NCI-H2081 treated with DMSO at 0.1 percent for 48 hours (cell line): ENCODE data around the gene SERPINB1.
"Not testable (repeated sequence)": the region's sequence is repeated elsewhere in the genome, so short reads cannot be mapped to it uniquely, and the experiment has no call there.

Experiments
- DNase-seq: peaks from one replicate; lab custom pipeline; 2025; lab: John Stamatoyannopoulos, UW

Gene SERPINB1

DNA sequence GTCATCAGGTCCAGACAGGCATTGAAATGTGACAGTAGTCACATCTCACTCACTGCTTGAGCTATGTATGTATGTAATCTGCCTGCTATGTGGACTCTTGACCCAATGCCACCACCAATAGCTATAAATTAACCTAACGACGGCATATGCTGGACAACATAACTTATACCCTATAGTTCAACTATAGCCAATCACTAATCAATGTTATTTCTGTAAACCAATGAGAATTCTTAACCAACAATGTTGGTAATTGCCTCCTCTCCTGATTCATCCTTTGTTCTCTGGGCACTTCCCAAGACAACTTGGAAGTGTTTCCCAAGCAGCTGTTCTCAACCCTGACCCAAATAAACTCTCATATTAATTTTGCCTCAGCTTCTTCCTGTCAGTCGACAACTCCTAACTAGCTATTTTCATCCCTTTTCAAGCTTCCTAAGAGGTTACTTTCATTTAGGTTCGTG, 24.1 kb upstream of the SERPINB1 start:
- no peak for DNase-seq

DNA sequence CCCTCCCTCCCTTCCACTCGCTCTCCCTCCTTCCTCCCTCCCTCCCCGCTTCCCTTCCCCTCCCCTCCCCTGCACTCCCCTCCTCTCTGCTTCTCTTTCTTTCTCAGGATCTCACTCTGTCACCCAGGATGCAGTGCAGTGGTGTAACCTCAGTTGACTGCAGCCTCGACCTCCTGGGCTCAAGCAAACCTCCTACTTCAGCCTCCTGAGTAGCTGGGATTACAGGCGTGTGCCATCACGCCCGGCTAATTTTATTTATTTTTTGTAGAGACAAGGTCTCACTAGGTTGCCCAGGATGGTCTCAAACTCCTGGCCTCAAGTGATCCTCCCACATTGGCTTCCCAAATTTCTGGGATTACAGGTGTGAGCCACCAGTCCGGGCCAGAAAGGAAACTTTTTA, 23.6 kb upstream of the SERPINB1 start:
- no peak for DNase-seq

GRCh38 chr6:2863901-2864300, 22.2 kb upstream of the SERPINB1 start:
- no peak for DNase-seq

DNA sequence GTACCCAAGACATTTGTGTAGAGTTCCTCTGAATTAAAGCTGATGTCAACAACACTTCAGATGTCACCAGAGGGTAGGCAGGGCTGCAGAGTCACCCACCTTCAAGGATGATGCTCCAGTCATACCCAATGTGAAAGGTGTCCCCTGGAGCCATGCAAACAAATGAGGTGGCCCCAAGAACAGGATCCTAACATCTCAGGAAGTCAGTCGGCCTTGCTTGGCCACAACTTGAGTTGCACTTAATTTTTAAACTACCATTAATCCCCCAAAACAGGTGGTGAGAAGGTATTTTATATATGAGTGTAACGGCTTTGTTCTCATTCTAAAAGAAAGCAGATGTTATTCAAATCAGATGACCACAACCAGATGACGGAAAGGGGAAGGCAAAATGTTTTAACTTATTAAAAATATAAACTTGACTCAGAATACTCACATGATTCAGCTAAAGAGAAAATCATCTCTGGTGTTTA, 21.1 kb upstream of the SERPINB1 start:
- no peak for DNase-seq

GRCh38 chr6:2861822-2862164, 20.1 kb upstream of the SERPINB1 start:
- no peak for DNase-seq

- no peak for DNase-seq
Measured at GRCh38 chr6:2861060-2861821, 19.6 kb upstream of the SERPINB1 start.

DNA sequence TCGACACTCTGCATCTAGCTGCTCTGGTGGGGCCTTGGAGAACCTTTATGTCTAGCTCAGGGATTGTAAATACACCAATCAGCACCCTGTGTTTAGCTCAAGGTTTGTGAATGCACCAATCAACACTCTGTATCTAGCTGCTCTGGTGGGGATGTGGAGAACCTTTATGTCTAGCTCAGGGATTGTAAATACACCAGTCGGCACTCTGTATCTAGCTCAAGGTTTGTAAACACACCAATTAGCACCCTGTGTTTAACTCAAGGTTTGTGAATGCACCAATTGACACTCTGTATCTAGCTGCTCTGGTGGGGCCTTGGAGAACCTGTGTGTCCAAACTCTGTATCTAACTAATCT, 19.0 kb upstream of the SERPINB1 start:
- not testable (repeated sequence) for DNase-seq

DNA sequence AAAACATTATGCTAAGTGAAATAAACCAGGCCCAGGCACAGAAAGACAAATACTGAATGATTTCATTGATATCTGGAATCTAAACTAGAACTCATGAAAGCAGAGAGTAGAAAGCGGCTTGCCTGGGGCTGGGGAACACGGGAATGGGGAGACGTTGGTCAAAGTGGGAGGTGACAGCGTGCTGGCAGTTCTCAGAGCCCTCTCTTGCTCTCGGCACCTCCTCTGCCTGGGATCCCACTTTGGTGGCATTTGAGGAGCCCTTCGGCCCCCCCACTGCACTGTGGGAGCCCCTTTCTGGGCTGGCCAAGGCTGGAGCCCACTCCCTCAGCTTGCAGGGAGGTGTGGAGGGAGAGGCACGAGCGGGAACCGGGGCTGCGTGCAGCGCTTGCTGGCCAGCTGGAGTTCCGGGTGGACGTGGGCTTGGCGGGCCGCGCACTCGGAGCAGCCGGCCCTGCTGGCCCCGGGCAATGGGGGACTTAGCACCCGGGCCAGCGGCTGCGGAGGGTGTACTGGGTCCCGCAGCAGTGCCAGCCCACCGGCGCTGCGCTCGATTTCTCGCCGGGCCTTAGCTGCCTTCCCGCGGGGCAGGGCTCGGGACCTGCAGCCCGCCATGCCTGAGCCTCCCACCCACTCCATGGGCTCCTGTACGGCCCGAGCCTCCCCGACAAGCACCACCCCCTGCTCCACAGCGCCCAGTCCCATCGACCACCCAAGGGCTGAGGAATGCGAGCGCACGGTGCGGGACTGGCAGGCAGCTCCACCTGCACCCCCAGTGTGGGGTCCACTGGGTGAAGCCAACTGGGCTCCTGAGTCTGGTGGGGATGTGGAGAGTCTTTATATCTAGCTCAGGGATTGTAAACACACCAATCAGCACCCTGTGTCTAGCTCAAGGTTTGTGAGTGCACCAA, 18.4 kb upstream of the SERPINB1 start:
- DNase-seq = not testable (repeated sequence)

- no peak for DNase-seq
Measured at GRCh38 chr6:2859185-2859700, 17.6 kb upstream of the SERPINB1 start.

DNA sequence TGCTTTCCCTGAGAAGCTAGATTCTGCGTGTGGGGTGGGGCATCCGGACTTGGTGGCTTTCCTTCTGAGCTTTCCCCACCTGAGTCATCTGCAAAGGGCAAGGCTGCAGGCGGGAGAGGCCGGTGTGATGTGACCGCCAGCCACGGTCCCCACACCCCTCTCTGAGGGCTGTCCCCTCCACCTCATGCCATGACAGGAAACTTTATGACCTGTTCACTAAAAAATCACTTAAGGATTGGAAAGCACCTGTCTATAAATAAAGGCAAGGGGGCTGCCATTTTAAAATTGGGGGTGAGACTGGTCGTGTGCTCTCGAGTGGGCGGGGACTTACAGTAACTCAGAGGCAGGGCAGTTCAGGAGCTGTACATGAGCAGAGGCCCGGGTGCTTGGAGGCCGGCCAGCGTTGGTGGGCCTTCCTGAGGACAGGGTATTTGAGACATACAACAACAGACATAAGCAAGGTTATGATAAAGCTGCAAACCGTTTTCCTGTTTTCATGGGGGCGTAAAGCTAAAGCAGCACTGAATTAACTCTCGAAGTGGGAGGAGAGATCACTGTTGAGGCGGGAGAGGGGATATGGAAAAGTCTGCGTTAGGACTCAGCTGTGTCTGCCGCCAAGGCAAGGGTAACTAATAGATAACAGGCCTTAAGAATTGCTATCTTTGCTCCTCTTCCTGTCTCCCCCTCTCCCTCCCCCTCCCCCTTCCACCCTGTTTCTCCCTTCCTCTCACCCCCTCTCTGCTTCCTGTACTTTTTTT, 16.1 kb upstream of the SERPINB1 start:
- no peak for DNase-seq

DNA sequence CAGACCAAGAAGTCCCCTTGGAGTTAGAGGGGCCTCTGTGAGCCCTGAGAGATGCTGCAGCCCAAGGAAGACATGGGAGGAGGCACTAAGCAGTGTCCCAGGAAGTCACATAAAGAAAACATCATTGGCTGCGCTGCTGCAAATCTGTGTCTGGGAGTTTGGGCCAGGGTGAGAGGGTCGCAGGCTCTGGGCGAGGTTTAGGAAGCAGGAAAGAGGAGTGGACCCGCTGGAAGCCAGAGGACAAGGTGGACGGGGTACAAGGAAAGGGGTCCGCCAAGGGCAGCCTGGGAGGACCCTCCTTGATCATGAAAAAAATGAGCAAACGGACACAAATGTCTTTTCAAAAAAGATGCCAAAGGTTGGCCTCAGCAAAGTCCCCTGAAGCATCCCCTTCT, 15.5 kb upstream of the SERPINB1 start:
- no peak for DNase-seq

- no peak for DNase-seq
Measured at GRCh38 chr6:2855061-2855519, 13.4 kb upstream of the SERPINB1 start.

- no peak for DNase-seq
Measured at GRCh38 chr6:2854396-2854982, 12.8 kb upstream of the SERPINB1 start.

DNA sequence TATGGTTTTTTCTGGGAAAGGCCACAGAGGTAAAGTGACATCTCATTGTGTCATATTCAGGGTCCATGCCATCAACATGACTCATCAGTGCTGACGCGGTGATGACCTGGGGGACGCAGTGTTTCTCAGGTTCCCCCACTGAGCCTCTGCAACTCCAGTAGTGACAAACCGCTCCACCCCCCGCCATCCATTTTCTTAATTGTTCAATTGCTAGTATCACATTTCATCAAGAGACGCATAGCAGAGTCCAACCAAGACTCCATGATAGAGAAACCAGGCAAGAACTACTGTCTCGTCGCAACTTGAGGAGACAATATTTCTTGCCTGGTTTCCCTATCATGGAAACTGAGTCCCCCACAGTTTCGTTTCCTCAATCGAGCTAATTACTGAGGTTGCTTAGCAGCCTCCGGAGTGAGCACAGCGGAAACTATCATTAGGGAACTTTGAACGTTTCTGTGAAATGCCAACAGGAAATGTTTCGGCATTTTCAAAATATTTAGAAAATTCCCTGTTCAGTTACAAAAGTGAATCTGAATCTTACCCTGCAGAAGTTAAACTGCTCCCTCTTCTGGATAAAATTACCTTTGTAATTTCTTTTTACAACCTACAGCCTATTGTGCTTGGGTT, 12.2 kb upstream of the SERPINB1 start:
- no peak for DNase-seq

- DNase-seq = not testable (repeated sequence)
Measured at GRCh38 chr6:2853378-2853768, 11.7 kb upstream of the SERPINB1 start.

DNA sequence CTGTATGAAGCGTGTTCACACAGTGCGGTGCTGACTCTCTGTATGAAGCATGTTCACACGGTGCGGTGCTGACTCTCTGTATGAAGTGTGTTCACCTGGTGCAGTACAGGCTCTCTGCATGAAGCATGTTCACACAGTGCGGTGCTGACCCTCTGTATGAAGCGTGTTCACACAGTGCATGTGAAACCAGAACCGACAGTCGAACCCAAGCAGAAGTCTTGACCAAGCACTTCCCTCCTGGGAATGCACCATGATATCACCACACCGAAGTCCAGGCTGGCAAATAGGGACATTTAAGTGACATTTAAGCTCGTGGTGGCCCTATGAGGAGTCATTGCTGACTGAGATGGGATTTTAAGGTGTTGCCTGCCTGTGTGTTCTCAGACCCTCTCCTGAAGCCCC, 11.3 kb upstream of the SERPINB1 start:
- DNase-seq = no peak

- no peak for DNase-seq
Measured at GRCh38 chr6:2852514-2852855, 10.8 kb upstream of the SERPINB1 start.

DNA sequence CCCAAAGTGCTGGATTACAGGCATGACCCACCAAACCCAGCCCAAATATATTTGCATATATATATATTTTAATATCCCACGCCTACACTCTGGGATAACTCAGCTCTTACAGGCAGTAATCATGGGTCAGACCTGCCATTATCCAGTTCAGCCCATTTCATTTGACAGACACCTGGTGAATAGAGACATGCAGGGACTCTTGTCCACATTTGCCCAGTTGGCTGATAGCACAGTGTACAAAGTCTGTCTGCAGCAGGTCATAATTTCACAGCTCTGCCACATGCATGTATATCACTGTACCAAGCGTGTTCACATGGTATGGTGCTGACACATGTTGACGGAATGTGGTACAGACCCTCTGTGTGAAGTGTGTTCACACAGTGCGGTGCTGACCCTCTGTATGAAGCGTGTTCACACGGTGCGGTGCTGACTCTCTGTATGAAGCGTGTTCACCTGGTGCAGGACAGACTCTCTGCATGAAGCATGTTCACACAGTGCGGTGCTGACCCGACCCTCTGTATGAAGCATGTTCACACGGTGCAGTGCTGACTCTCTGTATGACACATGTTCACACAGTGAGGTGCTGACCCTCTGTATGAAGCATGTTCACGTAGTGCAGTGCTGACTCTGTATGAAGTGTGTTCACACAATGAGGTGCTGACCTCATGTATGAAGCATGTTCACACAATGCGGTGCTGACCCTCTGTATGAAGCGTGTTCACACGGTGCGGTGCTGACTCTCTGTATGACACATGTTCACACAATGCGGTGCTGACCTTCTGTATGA, 10.3 kb upstream of the SERPINB1 start:
- DNase-seq = no peak

DNA sequence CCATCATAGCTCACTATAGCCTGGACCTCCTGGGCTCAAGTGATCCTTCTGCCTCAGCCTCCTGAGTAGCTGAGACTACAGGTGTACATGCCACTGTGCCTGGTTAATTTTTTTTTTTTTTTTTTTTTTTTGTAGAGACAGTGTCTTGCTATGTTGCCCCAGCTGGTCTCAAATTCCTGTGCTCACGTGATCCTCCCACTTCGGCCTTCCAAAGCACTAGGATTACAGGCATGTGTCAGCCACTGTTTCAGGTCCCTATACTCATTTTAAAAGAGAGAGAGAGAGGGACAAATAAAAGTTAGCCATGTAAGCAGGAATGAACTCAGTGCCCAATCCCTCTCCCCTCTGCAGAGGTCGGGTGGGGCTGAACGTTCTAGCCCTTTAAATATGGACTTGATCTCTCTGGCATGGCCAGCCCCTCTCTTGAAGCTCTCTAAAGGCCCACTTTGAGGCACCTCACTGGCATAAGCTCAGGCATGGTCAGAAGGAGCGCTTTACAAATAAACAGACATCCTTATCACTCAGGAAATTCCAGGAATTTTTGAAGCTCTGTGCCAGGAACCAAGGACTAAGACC, 9.0 kb upstream of the SERPINB1 start:
- no peak for DNase-seq

- DNase-seq = no peak
Measured at GRCh38 chr6:2848851-2849250, 7.2 kb upstream of the SERPINB1 start.
